Measurements from ENCODE around the gene SNCAIP. TPM values are rescaled to one million over a fixed set of nuclear protein-coding genes. Genes with fewer than 3 reads are reported as not detected.

Gene SNCAIP
- total RNA-seq, 4 donors from 2014 or later: 2.4 to 6.5 (median 4.0) TPM

- no peak overlapping the region for H3K27ac ChIP-seq
- no peak for DNase-seq (ENCODE audit: low spot score in 2 of 2)
- H3K4me3 ChIP-seq: no peak overlapping the region
- TF ChIP-seq EP300 (IDR thresholded peaks at IDR 0.05) (no peak), POLR2A (IDR thresholded peaks at IDR 0.05) (no peak), CTCF (IDR thresholded peaks at IDR 0.05) (no peak), POLR2AphosphoS5 (IDR thresholded peaks at IDR 0.05) (no peak)
- H3K27me3 ChIP-seq: no peaks in the 10 kb centered on the region
- 80% methylated on average over 2 of the region's 2 CpGs for WGBS
- H3K4me1 ChIP-seq: peaks cover 13% of the 10 kb centered on the region
- H3K9me3 ChIP-seq: no peaks in the 10 kb centered on the region
- H3K36me3 ChIP-seq: no peaks in the 10 kb centered on the region
Observed at GRCh38 chr5:122314036-122314435, 2.0 kb downstream of the SNCAIP start.

- H3K36me3 ChIP-seq: no peaks in the 10 kb centered on the region
- no peaks in the 10 kb centered on the region for H3K9me3 ChIP-seq
- no peak for DNase-seq (ENCODE audit: low spot score in 2 of 2)
- no peak overlapping the region for H3K4me3 ChIP-seq
- no peak overlapping the region for H3K27ac ChIP-seq
- H3K4me1 ChIP-seq: peaks cover 13% of the 10 kb centered on the region
- WGBS: 70% methylated on average over 1 of the region's 1 CpG
- H3K27me3 ChIP-seq: no peaks in the 10 kb centered on the region
- TF ChIP-seq POLR2A (IDR thresholded peaks at IDR 0.05): no peak
- no peak for TF ChIP-seq POLR2AphosphoS5 (IDR thresholded peaks at IDR 0.05)
- no peak for TF ChIP-seq EP300 (IDR thresholded peaks at IDR 0.05)
- TF ChIP-seq CTCF (IDR thresholded peaks at IDR 0.05): no peak
Observed at GRCh38 chr5:122315521-122315920, 3.5 kb downstream of the SNCAIP start.

- DNase-seq (ENCODE audit: low spot score in 2 of 2): no peak
- 86% methylated on average over 8 of the region's 8 CpGs for WGBS
- Histone ChIP-seq H3K4me3 (no peak overlapping the region), H3K9me3 (no peaks in the 10 kb centered on the region), H3K36me3 (no peaks in the 10 kb centered on the region), H3K27ac (no peak overlapping the region), H3K4me1 (peaks cover 7% of the 10 kb centered on the region), H3K27me3 (no peaks in the 10 kb centered on the region)
- no peak for TF ChIP-seq EP300 (IDR thresholded peaks at IDR 0.05)
- no peak for TF ChIP-seq POLR2AphosphoS5 (IDR thresholded peaks at IDR 0.05)
- TF ChIP-seq POLR2A (IDR thresholded peaks at IDR 0.05): no peak
- no peak for TF ChIP-seq CTCF (IDR thresholded peaks at IDR 0.05)
Observed at GRCh38 chr5:122316656-122317055, 4.6 kb downstream of the SNCAIP start.

GRCh38 chr5:122319897-122320296 is 7.9 kb downstream of the SNCAIP start:
- no peaks in the 10 kb centered on the region for H3K9me3 ChIP-seq
- peaks cover 13% of the 10 kb centered on the region for H3K4me1 ChIP-seq
- TF ChIP-seq CTCF (IDR thresholded peaks at IDR 0.05): no peak
- TF ChIP-seq EP300 (IDR thresholded peaks at IDR 0.05): no peak
- TF ChIP-seq POLR2A (IDR thresholded peaks at IDR 0.05): no peak
- no peak for TF ChIP-seq POLR2AphosphoS5 (IDR thresholded peaks at IDR 0.05)
- WGBS: 98% methylated on average over 2 of the region's 2 CpGs
- H3K27me3 ChIP-seq: no peaks in the 10 kb centered on the region
- no peaks in the 10 kb centered on the region for H3K36me3 ChIP-seq
- no peak for DNase-seq (ENCODE audit: low spot score in 2 of 2)
- no peak overlapping the region for H3K4me3 ChIP-seq
- H3K27ac ChIP-seq: no peak overlapping the region

- DNase-seq (ENCODE audit: low spot score in 2 of 2): no peak
- Histone ChIP-seq H3K4me3 (no peak overlapping the region), H3K9me3 (no peaks in the 10 kb centered on the region), H3K27ac (no peak overlapping the region), H3K4me1 (peaks cover 13% of the 10 kb centered on the region), H3K27me3 (no peaks in the 10 kb centered on the region), H3K36me3 (no peaks in the 10 kb centered on the region)
- whole genome bisulfite sequencing: 83% methylated on average over 2 of the region's 2 CpGs
- no peak for TF ChIP-seq POLR2AphosphoS5 (IDR thresholded peaks at IDR 0.05)
- no peak for TF ChIP-seq POLR2A (IDR thresholded peaks at IDR 0.05)
- TF ChIP-seq EP300 (IDR thresholded peaks at IDR 0.05): no peak
- no peak for TF ChIP-seq CTCF (IDR thresholded peaks at IDR 0.05)
Observed at GRCh38 chr5:122321921-122322320, 9.9 kb downstream of the SNCAIP start.

Data from suprapubic skin (tissue), 4 donors.